HK-2 (cell line): ENCODE measurements around the gene ACAP2.
A peak's percentile ranks its signal among the peaks of the same experiment; 100 is the strongest.
"Not testable (repeated sequence)": the region's sequence is repeated elsewhere in the genome, so short reads cannot be mapped to it uniquely, and the experiment has no call there.

ENCODE experiments used
- DNase-seq: peaks from one replicate; pipeline ENCODE4 v3.0.0-alpha.2; 2018; ENCODE audit not compliant: unreplicated experiment

Gene ACAP2

DNA sequence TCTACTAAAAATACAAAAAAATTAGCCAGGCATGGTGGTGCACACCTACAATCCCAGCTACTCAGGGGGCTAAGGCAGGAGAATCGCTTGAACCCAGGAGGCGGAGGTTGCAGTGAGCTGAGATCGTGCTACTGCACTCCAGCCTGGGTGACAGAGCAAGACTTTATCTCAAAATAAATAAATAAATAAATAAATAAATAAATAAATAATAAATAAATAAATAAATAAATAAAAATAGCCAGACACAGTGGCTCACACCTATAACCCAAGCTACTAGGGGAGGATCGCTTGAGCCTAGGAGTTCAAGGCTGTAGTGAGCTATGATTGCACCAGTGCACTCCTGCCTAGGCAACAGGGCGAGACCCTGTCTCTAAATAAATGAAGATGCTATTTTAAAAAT is 152.2 kb downstream of the ACAP2 start:
- DNase-seq, result not testable (repeated sequence)

DNA sequence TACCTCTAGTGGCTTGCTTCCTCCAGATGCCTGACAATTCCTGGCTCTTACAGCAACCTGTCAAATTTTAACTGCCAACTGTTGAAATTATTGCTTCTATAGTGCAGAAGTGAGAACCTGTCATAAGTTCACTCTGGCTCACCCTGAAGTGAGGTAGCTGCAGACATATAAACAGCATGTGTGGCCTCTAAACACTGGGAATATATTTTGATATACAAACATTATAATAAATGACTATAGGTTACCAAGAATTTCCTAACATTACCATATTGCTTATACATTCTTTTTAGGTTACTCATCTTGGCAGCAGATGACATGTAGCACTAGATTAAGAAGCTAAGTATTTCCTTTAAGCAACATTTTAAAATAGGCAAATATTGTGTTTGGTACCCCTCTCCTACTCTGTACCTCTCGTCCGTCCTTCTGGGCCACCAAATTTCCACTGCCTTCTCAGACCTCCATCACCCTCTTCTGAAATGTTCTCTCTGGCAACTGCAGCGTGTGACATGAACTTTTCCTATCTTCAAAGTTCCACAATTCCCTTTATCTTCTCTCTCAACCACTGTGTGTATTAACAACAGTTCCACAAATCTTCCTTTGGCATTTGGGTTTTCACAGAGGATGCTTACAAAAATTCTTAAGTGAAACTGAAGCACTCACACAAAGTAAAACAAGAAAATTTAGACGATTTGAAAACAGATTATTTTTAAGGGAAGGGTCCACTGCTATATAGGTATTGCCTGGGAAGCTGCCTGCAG is 156.5 kb downstream of the ACAP2 start:
- DNase-seq, result no peak

DNA sequence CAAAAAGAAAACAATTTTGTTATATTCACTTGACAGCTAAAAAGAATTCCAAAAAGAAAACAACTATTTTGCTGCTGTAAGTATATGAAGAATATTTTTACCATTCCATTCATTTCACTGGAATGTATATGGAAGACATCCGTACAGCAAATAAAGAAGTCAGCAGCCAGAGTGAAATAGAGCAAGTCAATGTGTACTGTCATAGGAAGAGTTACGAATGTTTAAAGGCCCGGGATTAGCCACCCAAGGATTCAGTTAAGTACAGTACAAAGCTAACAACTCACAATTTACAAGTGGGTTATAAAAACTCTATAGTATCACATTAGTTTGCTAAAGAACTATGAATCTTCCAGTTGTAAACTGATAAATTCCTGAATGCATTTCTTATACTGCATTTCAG is 157.4 kb downstream of the ACAP2 start:
- DNase-seq, result no peak

DNA sequence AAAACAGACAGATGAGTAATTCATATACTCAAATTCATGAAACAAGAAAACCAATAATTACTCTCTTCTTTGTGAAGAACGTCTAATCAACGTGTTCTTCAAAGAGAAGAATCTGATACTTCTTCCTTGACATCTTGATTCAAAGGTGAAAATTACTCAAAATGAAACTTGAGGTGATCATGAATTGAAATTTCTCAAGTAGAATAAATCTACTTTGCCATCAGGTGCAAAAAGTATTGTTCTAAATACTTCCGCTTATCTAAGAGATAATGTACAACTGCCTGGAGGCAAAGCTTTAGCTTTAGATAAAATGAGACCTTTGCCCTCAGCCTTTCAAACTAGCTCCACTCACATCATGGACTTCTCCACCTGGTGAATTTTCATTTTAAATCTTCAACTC is 158.0 kb downstream of the ACAP2 start:
- no peak for DNase-seq

DNA sequence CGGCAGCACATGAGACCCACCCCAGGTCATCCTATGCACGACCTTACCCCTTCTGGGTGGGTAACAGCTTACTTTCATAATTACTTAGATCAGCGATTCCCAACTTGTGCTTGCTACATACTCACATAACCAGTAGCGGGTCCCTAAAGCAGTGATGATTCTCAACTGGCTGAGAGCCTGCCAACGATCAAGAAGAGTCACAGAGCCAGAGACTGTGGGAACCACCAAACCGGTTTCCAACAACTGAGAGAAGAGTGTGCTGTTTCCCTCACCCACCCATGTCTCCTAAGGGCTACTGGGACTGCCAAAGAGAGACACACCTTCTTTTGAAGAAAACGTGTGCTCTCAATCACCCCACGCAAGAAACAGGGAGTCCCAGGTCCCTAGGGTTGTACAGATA is 159.9 kb downstream of the ACAP2 start:
- DNase-seq, result no peak

DNA sequence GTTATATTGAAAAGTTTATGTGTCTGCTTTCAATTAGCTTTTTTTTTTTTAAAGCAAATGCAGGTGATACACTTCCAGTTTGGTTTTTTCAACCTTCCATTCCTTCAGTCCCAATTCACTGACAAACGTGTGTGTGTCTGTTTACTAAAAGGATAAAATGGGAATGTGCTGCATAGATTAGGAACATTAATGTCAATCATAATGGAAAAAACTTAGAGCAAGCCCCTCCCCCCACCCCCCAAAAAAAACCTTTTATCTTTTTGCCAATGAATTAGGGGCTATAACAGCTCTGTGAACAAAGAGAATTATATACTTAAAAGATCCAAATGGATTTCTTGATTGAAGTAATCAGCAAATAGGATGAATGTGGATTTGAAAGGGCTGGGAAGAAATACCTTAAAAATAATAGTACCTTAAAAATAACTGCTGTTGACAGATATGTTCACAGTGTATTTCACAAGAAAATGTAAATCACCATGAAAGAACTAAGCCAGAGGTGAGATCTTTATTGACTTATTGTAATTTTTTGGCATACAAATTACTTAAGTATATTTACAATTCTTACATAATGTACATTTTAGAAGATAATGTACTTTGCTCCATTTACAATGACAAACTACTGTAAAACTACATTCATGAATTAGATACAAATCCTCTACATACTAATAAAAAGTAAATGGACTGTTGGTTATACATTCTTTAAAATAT is 168.4 kb downstream of the ACAP2 start:
- DNase-seq, result no peak

DNA sequence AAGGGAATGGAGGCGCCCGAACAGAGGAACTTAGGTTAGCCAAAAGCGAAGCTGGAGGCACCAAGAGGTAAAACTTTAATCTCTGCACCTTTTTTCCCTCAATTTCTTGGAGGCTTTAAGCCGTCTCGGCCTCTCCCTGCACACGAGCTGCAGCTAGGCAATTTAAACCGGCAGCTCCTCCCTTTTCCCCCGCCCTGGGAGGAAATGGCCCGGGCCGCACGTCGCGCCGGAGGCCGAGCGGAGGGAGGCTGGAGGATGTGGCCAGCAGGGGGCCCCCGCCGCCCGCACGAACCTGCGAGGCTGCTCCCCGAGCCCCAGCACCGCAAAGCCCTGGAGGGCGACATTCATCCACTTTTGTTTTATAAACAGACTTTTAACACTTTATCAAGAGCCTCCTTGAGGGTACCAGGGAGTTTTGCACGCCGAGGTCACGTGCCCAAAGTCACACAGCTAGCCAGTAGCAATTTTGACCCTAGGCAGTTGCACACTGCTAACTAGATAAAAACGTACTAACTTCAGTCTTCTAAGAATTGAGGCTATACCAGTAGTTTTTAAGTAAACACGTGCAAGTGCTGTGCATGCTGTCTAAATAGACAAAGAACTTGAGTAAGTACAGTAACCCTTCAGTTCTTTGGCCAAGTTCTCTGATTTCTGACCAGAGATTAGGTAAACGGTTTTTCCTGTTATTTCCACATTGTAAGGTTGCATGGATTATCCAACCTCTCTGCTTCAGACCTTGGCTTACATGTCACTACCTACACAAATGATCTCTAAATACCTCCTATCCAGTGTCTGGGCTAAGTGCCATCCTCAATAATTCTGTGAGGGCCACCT is 171.2 kb downstream of the ACAP2 start:
- peak; percentile 92 for DNase-seq

DNA sequence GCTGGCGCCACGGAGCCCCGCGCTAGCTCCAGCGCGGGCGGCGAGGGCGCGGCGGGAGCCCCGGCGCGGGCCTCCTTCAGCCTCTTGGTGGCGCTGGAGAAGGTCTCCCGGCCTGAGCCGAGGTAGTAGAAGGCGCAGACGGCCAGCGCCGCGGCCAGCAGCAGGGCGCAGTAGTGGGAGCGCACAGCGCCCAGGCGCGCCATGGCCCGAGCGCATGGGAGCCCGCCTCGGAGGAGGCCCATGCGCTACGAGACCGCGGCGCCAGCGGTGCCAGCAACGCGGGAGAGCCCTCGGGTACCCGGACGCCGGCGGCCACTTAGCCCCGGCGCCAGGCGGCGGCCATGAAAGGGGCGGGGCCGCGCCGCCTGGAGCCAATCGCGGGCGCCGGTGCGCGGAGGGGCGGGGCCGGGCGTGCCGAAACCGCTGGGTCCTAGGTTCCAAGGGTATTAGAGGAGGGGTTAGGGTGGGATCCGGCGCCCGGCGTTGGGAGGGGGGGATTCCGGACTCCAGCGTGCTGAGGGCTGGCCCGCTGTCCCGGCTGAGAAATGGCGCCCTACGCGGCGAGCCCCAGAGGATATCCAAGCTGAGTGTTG is 171.9 kb downstream of the ACAP2 start, which contains the start of gene XXYLT1:
XXYLT1 (minus strand) TSS at position 343 of the 593 bp plus-strand sequence; CDS start at position 242, 101 bp downstream.
- DNase-seq, result peak; percentile 90

DNA sequence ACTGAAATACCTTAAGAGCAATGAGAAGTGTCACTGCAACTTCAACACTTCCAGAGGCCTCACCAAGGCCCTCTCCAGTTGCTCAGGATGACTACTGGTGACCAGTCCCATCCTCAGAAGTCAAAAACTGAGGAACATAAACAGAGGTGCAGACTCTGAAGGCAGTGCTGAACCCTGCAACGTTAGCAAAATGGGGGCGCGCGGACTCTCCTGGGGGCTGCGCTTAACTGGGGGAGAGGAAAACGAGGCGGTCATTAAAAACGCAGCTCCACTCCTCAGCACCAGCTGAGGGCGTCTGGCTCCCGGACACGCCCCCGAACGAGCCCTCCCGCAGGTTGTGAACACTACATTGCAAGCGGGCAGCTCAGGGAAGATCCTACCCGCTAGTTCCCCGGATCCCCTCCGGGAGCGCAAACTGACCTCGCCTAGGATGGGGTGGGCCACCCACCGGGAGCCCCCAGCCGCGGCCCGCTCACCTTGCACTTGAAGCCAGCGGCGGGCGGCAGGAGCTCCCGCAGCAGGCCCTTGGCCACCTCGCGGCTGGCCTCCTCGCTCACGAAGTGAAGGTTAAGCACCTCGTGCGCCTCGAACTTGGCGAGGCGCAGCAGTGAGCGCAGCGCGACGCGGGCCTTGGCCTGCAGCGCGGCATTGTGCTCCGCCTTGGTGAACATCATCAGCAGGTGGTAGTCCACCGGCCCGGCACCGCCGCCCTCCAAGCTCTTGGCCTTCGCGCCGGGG is 172.6 kb downstream of the ACAP2 start:
- DNase-seq, result peak; percentile 65

DNA sequence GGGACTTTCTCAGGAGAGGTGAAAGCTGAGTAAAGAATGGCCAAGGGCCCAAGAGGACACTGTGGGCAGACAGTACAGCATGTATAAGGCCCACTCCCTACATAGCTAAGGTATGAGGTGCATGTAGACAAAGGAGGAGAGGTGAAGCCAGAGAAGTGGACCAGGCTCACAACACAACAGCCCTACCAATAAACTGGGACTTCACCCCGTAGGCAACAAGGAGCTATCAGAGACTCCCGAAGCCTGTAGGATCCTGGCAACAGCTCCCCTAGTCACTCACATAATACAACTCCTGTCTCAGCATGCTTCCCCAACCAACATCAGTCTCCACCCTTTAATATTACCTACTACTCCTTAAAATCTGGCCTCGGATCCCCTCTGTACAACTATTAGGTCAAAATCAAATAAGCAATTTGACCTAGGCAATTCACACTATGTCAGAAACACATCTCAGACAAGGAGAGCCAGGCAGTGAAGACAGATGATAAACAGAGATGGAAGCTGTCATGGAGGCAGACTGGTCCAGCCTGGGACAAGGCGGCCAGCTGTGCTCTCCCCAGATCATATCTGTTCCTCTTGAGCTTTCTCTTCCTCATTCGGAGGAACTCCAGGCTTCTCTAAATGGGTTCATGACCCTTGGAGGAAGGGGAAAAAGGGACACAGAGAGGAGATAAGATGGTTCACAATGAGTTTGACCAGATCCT is 173.3 kb downstream of the ACAP2 start:
- DNase-seq, result no peak

DNA sequence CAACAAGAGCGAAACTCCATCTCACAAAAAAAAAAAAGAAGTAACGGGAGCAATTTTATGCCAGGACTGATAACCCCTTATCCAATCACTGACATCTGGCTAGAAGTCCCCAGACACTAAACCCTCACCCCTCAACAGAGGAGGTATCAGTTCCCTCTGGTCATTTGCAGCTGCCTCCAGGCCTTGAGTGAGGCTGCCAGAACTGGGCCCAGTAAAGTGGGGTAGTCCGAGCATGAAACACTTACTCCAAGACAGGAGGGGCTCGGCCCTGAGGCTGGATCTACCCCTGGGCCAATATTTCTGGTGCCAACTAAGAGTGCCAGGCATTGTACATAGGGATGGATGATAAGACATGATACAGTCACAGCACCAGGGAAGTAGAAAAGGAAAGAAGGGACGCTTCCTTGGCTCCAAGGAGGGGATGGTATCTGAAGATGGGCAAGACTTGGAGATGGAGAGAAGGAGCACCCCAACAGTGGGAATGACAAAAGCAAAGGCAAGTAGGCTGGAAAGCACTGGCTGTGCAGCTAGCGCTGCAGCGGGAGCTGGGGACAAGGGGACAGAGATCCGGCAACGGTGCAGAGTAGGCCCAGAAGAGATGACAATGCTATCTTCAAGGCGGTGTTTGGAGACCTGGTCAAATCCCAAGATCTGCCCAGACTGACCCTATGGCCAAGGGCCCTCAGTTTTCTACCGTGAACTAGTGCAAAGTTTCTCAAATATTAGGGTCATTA is 174.1 kb downstream of the ACAP2 start:
- DNase-seq, result no peak

DNA sequence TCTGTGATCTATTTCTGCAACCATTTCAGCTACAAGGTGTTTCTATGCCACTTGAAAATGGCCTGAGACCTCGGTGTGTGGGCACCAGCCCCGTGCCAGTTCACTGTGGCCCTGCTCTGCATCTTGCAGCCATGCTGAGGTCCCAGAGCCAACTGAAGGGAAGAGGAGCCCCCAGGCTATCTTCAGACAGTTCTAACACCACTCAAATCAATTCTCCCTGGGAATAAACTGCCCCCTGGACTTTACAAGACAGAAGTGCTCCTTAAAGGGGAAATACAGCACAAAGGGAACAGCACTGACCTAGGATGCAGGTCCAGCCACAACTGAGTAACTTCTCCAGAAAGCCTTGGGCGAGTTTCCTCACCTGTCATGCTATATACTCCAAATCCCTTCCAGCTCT is 175.7 kb downstream of the ACAP2 start:
- DNase-seq, result no peak

DNA sequence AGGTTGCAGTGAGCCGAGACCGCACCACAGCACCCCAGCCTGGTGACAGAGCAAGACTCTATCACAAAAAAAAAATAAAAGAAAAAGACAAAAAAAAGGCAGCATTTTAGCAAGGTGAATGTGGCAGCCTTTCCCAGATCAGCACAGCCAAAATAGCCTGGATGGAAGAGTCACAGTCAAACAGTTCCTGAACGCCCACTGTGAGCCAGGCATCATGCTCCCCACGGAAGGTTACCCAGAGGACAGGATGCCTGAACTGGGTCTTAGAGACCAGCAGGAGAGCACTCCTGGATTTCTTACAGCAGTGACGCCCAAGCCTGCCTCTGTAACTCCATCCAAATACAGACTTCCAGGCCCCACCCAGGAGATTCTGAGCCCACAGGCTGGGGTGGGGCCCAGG is 176.4 kb downstream of the ACAP2 start:
- DNase-seq, result no peak

DNA sequence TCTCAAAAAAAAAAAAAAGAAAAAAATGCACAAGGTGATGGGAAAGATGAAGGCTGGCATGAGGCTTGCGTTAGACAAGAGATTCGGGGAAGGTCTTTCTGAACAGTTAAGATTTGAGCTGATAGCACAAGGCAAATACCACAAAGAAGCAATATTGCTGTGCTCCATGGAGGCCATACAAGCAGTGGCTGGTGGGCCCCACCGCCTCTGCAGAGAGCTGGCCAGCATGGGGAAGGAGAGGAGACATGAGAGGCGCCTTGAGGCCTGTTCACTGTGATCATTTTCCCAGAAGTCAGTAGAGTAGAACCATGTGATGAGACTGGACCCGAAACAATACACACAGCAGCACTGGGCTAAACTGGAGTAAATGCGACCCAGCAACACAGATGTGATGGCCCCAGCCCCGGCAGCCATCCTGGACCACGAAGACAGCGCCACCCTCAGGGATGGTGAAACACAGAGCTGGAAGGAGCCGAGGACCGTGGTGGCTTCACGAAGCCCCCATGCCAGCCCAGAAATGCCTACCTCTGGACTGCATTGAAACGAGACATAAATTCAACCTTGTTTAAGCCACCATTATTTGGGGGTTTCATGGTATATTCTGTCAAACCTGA is 177.3 kb downstream of the ACAP2 start:
- DNase-seq, result no peak

DNA sequence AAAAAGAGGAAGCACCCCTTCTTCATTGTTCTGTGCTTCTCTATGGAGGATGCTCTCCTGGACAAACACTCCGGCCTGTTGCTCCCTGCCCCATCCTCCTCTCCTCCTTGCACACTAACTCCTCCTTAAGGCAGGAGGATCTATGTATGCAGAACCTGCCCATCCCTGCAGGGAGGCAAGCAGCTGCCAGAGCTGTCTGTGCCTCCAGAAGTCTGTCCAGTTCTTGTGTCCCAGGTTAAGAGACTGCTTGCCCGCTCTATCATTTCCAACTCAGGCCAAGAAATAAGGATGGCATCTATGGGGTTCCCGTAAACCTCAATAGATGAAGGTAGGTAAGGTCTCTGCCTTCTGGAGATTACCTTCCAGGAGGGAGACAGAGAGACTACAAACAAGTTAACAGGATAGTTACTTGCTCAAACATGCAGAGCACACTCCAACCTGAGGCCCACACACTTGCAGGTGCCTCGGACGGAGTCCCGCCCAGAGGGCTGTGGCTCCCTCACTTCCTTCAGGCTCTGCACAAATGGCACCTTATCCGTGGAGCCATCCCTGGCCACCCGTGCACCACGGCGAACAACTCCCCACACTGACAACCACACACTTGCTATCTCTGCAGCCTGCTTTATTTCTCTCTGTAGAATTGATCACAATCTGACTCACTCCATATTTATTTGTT is 178.8 kb downstream of the ACAP2 start:
- no peak for DNase-seq

DNA sequence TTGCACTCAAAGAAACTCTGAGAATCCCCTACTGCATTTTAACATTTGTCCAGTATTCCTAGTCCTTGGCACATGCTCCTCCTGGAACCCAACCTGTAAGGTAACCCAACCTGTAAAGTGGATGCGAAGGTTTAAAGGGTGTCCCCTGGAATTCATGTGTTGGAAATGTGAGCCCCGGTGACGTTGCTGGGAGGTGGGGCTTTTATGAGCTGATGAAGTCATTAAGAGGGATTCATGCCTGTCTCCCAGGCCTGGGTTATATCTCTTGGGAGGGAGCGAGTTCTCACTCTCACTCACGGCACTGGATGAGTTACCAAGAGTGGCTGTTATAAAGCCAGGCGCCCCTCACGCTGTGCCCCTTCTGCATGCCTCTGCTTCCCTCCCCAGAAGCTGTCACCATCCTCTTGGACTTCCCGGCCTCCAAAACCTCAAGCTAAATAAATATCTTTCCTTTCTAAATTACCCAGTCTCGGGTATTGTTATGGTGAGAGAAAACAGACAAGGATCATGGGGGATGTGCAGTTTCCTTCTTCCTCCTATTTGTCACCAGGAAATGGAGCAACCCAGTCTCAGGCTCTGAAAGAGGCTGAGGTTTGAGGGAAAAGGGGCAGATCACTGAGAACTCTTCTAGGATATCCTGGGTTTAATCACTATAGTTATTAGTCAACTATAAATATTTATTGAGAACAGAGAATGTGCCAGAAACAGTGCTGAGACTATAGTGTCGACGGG is 179.5 kb downstream of the ACAP2 start:
- no peak for DNase-seq

DNA sequence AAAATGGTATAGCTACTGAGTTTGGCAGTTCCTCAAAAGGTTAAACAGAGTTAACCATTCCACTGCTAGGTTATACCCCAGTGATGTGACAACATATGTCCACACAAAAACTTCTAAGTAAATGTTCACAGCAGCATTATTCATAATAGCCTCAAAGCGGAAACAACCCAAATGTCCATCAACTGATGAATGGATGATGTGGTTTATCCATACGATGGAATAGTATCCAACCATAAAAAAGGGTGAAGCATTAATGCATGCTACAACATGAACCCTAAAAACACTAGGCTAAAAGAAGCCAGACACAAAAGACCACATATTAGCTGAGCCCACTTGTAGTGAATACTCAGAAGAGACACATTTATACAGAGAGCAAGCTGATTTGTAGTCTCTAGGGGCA is 180.9 kb downstream of the ACAP2 start:
- no peak for DNase-seq

DNA sequence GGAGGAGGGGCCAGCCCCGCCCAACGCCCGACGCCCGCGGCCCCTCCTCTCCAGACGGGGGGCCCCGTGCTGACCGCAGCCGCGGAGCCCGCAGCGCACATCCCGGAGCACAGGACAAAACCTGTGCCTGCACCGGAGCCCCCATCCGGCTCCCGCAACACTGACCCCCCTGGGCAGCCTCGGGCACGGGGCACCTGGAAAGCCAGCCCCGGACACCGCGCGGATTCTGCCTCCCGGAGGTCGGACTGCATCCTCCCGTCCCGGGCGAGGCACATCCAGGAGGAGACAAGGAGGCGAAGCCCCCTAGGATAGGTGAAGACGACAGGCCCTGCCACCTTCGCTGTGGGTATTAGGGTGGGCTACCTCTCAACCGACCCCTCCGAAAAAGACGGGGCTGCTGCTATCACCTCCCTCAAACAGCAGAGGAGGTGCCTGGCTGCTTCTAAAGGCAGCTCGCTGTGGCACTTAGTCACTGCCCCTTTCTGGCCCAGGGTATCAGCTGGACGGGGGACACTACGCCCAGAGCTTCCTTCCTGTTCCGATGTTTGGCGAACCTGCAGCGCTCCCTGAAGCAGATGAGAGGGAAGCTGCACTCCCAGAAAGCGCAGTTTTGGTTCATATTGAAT is 182.4 kb downstream of the ACAP2 start:
- no peak for DNase-seq
